Measurements from ENCODE around the gene PCDH20.

The PCDH20 gene

GRCh38 chr13:61415749-61416148 lies at the start of gene PCDH20:
PCDH20 (minus strand) TSS chr13:61415849; CDS start chr13:61415158, 691 bp downstream.
- no peak for TF ChIP-seq CTCF (IDR thresholded peaks at IDR 0.05)

GRCh38 chr13:61463024-61463423 lies 47.4 kb upstream of the PCDH20 start:
- TF ChIP-seq CTCF (IDR thresholded peaks at IDR 0.05): no peak

GRCh38 chr13:61453121-61453520 lies 37.5 kb upstream of the PCDH20 start:
- no peak for TF ChIP-seq CTCF (IDR thresholded peaks at IDR 0.05)

- no peak for TF ChIP-seq CTCF (IDR thresholded peaks at IDR 0.05)
Observed at GRCh38 chr13:61432029-61432428, 16.4 kb upstream of the PCDH20 start.

- no peak for TF ChIP-seq CTCF (IDR thresholded peaks at IDR 0.05)
Observed at GRCh38 chr13:61423915-61424314, 8.3 kb upstream of the PCDH20 start.

GRCh38 chr13:61417086-61417570 lies 1.5 kb upstream of the PCDH20 start:
- TF ChIP-seq CTCF (IDR thresholded peaks at IDR 0.05): no peak

- no peak for TF ChIP-seq CTCF (IDR thresholded peaks at IDR 0.05)
Observed at GRCh38 chr13:61415058-61415721, 459 bp downstream of the PCDH20 start.

- TF ChIP-seq CTCF (IDR thresholded peaks at IDR 0.05): no peak
Observed at GRCh38 chr13:61414686-61415057, 977 bp downstream of the PCDH20 start.
